ENCODE measurements around the gene HOXD11. TPM values are rescaled to one million over a fixed set of nuclear protein-coding genes. Genes with fewer than 3 reads are reported as not detected.

Gene HOXD11
- total and polyA plus RNA-seq, 2 of the 13 experiments (the other 11 are each of a cell fraction or from before 2014, with no cell fraction given): not detected

- TF ChIP-seq SOX6 (IDR thresholded peaks at IDR 0.05) (no peak), SOX6 (CRISPR knock-in tag; IDR thresholded peaks at IDR 0.05) (peak; percentile 33; the same call in 1 of the 2 replicates), ARNTL (CRISPR knock-in tag; IDR thresholded peaks at IDR 0.05) (no peak), ZNF530 (CRISPR knock-in tag; IDR thresholded peaks at IDR 0.05; ENCODE audit: low read depth) (no peak), MAZ (IDR thresholded peaks at IDR 0.05; ENCODE audit: borderline replicate concordance, low read depth, low read length) (no peak), MAZ (CRISPR knock-in tag; IDR thresholded peaks at IDR 0.05; ENCODE audit: low read depth) (peak; percentile 82), SMC3 (IDR thresholded peaks at IDR 0.05; ENCODE audit: low read length) (peak; percentile 67), ZNF138 (CRISPR knock-in tag; IDR thresholded peaks at IDR 0.05; ENCODE audit: low read depth) (peak; percentile 69; the same call in 1 of the 2 replicates), YEATS2 (CRISPR knock-in tag; IDR thresholded peaks at IDR 0.05; ENCODE audit: borderline replicate concordance) (0 out of 2 replicates have a peak, but pooled peaks have one; percentile 21), AHR (CRISPR knock-in tag; IDR thresholded peaks at IDR 0.05) (peak; percentile 83; the same call in 1 of the 2 replicates), GLI4 (CRISPR knock-in tag; IDR thresholded peaks at IDR 0.05; ENCODE audit: borderline replicate concordance) (peak; percentile 49; the same call in 1 of the 2 replicates), DZIP1 (CRISPR knock-in tag; IDR thresholded peaks at IDR 0.05) (no peak), ZNF614 (CRISPR knock-in tag; IDR thresholded peaks at IDR 0.05; ENCODE audit: borderline replicate concordance) (peak; percentile 67; the same call in 1 of the 2 replicates), RBM22 (optimal IDR thresholded peaks at IDR 0.05; ENCODE audit: low read length) (no peak), SKIL (CRISPR knock-in tag; IDR thresholded peaks at IDR 0.05; ENCODE audit: borderline replicate concordance) (no peak), ARID2 (CRISPR knock-in tag; IDR thresholded peaks at IDR 0.05; ENCODE audit: borderline replicate concordance) (no peak), ZFP1 (CRISPR knock-in tag; IDR thresholded peaks at IDR 0.05) (no peak)
- TF ChIP-seq, protein P1, sequence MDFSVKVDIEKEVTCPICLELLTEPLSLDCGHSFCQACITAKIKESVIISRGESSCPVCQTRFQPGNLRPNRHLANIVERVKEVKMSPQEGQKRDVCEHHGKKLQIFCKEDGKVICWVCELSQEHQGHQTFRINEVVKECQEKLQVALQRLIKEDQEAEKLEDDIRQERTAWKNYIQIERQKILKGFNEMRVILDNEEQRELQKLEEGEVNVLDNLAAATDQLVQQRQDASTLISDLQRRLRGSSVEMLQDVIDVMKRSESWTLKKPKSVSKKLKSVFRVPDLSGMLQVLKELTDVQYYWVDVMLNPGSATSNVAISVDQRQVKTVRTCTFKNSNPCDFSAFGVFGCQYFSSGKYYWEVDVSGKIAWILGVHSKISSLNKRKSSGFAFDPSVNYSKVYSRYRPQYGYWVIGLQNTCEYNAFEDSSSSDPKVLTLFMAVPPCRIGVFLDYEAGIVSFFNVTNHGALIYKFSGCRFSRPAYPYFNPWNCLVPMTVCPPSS (IDR thresholded peaks at IDR 0.05): no peak
- TF ChIP-seq, protein P2, sequence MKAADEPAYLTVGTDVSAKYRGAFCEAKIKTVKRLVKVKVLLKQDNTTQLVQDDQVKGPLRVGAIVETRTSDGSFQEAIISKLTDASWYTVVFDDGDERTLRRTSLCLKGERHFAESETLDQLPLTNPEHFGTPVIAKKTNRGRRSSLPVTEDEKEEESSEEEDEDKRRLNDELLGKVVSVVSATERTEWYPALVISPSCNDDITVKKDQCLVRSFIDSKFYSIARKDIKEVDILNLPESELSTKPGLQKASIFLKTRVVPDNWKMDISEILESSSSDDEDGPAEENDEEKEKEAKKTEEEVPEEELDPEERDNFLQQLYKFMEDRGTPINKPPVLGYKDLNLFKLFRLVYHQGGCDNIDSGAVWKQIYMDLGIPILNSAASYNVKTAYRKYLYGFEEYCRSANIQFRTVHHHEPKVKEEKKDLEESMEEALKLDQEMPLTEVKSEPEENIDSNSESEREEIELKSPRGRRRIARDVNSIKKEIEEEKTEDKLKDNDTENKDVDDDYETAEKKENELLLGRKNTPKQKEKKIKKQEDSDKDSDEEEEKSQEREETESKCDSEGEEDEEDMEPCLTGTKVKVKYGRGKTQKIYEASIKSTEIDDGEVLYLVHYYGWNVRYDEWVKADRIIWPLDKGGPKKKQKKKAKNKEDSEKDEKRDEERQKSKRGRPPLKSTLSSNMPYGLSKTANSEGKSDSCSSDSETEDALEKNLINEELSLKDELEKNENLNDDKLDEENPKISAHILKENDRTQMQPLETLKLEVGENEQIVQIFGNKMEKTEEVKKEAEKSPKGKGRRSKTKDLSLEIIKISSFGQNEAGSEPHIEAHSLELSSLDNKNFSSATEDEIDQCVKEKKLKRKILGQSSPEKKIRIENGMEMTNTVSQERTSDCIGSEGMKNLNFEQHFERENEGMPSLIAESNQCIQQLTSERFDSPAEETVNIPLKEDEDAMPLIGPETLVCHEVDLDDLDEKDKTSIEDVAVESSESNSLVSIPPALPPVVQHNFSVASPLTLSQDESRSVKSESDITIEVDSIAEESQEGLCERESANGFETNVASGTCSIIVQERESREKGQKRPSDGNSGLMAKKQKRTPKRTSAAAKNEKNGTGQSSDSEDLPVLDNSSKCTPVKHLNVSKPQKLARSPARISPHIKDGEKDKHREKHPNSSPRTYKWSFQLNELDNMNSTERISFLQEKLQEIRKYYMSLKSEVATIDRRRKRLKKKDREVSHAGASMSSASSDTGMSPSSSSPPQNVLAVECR (CRISPR knock-in tag; IDR thresholded peaks at IDR 0.05; ENCODE audit: borderline replicate concordance): no peak
These were observed 9.9 kb upstream of the HOXD11 start (continued) for GRCh38 chr2:176096986-176097819.
